GM18507 (cell line): ENCODE measurements around the gene RALY.
"Not testable (repeated sequence)": the region's sequence is repeated elsewhere in the genome, so short reads cannot be mapped to it uniquely, and the experiment has no call there.

Experiments
- DNase-seq: peaks from one replicate; pipeline ENCODE4 v3.0.0; 2011; ENCODE audit warnings: low read depth; ENCODE audit not compliant: insufficient read length; ENCODE audit errors: extremely low spot score
- FAIRE-seq: peaks from 2 replicates; lab custom pipeline; 2011; peaks lifted over from hg19 to GRCh38; lab: Jason Lieb, UNC

The RALY gene

DNA sequence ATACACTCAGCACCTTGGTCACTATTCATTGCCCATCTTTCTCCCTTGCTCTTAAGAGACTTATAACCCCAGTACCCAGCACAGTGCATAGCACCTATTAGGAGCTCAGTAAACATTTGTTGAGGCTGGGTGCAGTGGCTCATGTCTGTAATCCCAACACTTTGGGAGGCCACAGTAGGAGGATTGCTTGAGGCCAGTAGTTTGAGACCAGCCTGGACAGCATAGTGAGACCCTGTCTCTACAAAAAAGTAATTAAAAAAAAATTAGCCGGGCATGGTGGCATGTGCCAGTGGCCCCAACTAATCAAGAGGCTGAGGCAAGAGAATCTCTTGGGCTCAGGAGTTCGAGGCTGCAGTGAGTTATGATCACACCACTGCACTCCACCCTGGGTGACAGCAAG, 126.5 kb downstream of the RALY start:
- FAIRE-seq (no peak), DNase-seq (no peak)

DNA sequence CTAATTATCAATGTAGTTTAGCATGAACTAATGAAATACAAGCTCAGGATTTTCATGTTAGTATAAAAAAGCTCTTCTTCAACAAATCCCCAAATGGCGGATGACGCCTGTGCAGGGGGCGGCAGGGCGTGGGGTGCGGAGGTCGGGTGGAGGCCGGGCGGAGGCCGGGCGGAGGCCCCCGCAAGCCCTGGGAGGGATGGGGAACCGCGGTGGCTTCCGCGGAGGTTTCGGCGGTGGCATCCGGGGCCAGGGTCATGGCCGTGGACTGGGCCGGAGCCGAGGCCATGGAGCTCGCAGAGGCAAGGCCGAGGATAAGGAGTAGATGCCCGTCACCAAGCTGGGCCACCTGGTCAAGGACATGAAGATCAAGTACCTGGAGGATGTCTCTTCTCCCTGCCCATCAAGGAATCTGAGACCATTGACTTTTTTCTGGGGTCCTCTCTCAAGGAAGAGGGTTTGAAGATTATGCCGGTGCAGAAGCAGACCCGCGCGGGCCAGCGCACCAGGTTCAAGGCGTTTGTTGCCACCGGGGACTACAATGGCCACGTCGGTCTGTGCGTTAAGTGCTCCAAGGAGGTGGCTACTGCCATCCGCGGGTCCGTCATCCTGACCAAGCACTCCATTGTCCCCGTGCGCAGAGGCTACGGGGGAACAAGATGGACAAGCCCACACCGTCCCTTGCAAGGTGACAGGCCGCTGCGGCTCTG, 128.7 kb downstream of the RALY start:
- no peak for FAIRE-seq
- no peak for DNase-seq

DNA sequence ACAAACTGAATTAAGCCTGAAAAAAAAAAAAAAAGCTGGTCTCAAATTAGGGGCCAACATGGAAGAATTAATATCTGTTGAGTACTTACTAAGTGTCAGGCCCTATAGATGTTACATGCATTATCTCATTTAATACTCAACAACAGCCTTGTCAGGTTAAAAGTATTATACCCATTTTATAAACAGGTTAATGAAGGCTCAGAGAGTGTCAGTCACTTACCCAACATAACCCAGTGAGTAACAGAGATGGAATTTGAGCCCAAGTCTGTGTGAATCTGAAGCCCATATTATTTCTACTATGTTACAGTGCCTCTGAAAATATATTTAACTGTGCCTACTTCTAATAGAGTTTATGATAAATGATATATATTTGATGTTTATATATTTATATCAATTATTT, 129.6 kb downstream of the RALY start:
- DNase-seq, result no peak
- no peak for FAIRE-seq

DNA sequence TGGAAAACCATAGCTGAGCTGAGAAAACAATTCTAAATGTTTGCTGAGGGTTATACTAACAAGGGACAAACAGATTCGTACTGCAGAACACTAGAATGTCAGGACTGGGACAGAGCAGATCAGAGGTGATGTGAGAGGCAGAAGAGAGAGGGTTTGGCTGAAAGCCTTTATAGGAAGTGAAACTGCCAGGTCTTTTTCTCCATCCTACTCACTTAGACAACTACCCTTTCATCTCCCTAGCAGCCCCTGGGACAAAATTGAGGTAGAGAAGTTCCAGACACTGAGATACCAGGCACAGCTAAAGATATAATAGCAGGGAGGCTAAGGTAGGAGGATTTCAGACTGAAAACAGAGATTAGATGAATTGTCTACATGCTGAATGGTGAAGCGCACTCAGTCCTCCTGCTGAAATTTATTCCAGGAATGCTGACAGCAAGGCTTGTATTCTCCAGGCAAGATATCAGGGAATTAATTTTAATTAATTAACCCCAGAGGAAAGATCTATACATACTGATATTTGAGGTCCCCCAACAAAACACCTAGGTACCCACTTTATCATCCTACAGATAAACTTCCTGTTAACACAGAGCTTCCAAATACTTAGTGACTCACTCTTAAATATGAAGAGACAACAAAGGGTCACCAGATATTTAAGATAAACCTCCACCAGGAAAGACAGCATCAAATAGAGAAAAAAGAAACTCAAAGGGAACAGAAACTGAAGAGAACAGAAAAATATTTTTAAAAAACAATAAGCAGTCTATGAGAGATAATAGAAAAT, 130.9 kb downstream of the RALY start:
- FAIRE-seq (peak; percentile 83), DNase-seq (no peak)

DNA sequence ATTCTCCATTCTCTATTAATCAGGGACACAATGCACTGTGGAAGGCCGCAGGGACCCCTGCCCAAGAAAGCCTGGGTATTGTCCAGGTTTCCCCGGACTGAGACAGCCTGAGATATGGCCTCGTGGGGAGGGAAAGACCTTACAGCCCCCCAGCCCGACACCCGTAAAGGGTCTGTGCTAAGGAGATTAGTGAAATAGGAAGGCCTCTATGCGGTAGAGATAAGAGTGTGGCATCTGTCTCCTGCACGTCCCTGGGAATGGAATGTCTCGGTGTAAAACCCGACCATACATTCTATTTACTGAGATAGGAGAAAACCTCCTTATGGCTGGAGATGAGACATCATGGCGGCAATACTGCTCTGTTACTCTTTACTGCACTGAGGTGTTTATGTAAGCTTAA, 134.1 kb downstream of the RALY start:
- DNase-seq, result no peak

DNA sequence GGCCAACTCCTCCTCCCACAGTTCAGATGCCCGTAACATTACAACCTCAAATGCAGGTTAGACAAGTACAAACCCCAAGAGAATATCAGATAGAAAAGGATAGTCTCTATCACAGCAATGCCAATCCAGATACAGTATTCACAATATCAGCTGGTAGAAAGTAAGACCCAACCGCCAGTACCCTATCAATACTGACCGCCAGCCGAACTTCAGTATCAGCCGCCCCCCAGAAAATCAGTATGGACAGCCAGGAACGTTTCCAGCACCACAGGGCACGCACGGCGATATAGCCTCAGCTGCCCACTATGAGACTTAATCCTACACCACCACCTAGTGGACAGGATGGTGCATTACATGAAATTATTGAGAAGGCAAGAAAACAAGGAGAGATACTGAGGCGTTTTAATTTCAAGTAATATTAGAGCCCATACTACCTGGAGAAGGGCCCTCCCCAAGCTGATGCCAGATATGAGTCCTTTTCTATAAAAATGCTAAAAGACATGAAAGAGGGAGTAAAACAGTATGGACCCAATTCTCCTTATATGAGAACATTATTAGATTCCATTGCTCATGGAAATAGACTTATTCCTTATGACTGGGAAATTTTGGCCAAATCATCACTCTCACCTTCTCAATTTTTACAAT, 135.9 kb downstream of the RALY start:
- peak; percentile 76 for FAIRE-seq
- no peak for DNase-seq

More for the DNA sequence above, 134.1 kb downstream of the RALY start:
- no peak for FAIRE-seq

DNA sequence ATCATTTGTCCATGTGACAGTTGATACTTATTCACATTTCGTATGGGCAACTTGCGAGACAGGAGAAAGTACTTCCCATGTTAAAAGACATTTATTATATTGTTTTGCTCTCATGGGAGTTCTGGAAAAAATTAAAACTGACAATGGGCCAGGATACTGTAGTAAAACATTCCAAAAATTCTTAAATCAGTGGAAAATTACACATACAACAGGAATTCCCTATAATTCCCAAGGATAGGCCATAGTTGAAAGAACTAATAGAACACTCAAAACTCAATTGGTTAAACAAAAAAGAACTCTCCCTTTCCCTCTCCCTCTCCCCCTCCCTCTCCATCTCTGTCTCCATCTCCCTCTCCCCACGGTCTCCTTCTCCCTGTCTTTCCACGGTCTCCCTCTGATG, 137.8 kb downstream of the RALY start:
- no peak for FAIRE-seq
- no peak for DNase-seq

DNA sequence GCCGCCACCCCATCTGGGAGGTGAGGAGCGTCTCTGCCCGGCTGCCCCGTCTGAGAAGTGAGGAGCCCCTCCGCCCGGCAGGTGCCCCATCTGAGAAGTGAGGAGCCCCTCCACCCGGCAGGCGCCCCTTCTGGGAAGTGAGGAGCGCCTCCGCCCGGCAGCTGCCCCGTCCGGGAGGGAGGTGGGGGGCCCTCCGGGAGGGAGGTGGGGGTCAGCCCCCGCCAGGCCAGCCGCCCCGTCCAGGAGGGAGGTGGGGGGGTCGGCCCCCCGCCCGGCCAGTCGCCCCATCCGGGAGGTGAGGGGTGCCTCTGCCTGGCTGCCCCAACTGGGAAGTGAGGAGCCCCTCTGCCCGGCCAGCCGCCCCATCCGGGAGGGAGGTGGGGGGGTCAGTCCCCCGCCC, 138.8 kb downstream of the RALY start:
- DNase-seq, FAIRE-seq: not testable (repeated sequence)

DNA sequence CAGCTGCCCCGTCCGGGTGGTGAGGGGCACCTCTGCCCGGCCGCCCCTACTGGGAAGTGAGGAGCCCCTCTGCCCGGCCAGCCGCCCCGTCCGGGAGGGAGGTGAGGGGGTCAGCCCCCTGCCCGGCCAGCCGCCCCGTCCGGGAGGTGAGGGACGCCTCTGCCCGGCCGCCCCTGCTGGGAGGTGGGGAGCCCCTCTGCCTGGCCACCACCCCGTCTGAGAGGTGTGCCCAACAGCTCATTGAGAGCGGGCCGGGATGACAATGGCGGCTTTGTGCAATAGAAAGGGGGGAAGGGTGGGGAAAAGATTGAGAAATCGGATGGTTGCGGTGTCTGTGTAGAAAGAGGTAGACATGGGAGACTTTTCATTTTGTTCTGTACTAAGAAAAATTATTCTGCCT, 139.2 kb downstream of the RALY start:
- FAIRE-seq, DNase-seq: not testable (repeated sequence)

DNA sequence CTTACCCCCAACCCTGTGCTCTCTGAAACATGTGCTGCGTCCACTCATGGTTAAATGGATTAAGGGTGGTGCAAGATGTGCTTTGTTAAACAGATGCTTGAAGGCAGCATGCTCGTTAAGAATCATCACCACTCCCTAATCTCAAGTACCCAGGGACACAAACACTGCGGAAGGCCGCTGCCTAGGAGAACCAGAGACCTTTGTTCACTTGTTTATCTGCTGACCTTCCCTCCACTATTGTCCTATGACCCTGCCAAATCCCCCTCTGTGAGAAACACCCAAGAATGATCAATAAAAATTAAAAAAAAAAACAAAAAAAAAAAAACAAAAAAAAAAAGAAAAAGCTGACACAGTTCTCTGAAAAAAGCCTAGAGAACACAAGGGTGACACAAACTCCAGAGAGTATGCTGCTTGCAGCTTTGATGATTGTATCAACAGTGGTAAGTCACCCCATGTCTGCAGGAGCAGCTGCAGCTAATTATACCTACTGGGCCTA, 139.7 kb downstream of the RALY start:
- not testable (repeated sequence) for DNase-seq, FAIRE-seq
